Inflammatory macrophage treated with lipopolysaccharide for 1 hour (primary cell): ENCODE results near the gene FASN.
A peak's percentile ranks its signal among the peaks of the same experiment; 100 is the strongest.
"Not testable (repeated sequence)": the region's sequence is repeated elsewhere in the genome, so short reads cannot be mapped to it uniquely, and the experiment has no call there.

Experiments used
- DNase-seq, 2 donors: peaks; one replicate each; pipeline ENCODE4 v3.0.0-alpha.2; 2020 to 2022

The FASN gene

GRCh38 chr17:82098169-82098938 is at the start of gene FASN:
Gene FASN (minus strand): TSS chr17:82098236. CDS start chr17:82096445, 1,791 bp downstream.
- DNase-seq, result peak; percentile 91 to 96

GRCh38 chr17:82146663-82147654 is 48.9 kb upstream of the FASN start:
- no peak for DNase-seq

GRCh38 chr17:82145550-82146155 is 47.6 kb upstream of the FASN start:
- DNase-seq, result no peak

GRCh38 chr17:82143333-82143732 is 45.3 kb upstream of the FASN start:
- no peak for DNase-seq

- not testable (repeated sequence) for DNase-seq
Measured at GRCh38 chr17:82139961-82140360, 41.9 kb upstream of the FASN start.

- DNase-seq, result no peak
Measured at GRCh38 chr17:82138511-82138992, 40.5 kb upstream of the FASN start.

GRCh38 chr17:82134101-82134500 is 36.1 kb upstream of the FASN start:
- DNase-seq, result no peak

GRCh38 chr17:82133166-82133953 is 35.3 kb upstream of the FASN start:
- DNase-seq, result peak in 1 of 2 donors; percentile 68

GRCh38 chr17:82129095-82129494 is 31.1 kb upstream of the FASN start:
- no peak for DNase-seq

GRCh38 chr17:82128287-82128686 is 30.3 kb upstream of the FASN start:
- DNase-seq, result no peak

GRCh38 chr17:82127704-82128103 is 29.7 kb upstream of the FASN start:
- no peak for DNase-seq

- no peak for DNase-seq
Measured at GRCh38 chr17:82127315-82127595, 29.2 kb upstream of the FASN start.

GRCh38 chr17:82126556-82127314 is 28.7 kb upstream of the FASN start:
- DNase-seq, result no peak

GRCh38 chr17:82124101-82124500 is 26.1 kb upstream of the FASN start:
- no peak for DNase-seq

GRCh38 chr17:82121660-82122629 is 23.9 kb upstream of the FASN start:
- peak; percentile 29 to 37 for DNase-seq

GRCh38 chr17:82121246-82121645 is 23.2 kb upstream of the FASN start:
- no peak for DNase-seq

- DNase-seq, result no peak
Measured at GRCh38 chr17:82120148-82120547, 22.1 kb upstream of the FASN start.

GRCh38 chr17:82118815-82119380 is 20.9 kb upstream of the FASN start:
- no peak for DNase-seq

- no peak for DNase-seq
Measured at GRCh38 chr17:82118168-82118814, 20.3 kb upstream of the FASN start.
